ENCODE data around the gene VPS39. TPM values are rescaled to one million over a fixed set of nuclear protein-coding genes. Genes with fewer than 3 reads are reported as not detected.

Gene VPS39
- total and polyA plus RNA-seq, 9 donors = 30.3 to 61.5 (median 50.2) TPM

- WGBS, 3 donors = 65 to 66% (median 65%) methylated on average over 11 of the region's 11 CpGs
- DNase-seq = no peak
- intact Hi-C loops (cut with DNase I) = no loop called here
These were observed 74.1 kb downstream of the VPS39 start for GRCh38 chr15:42133886-42134502.

GRCh38 chr15:42133356-42133755 is 74.7 kb downstream of the VPS39 start:
- no peak overlapping the region for H3K4me3 ChIP-seq
- TF ChIP-seq EP300 (IDR thresholded peaks at IDR 0.05) (no peak), CTCF (IDR thresholded peaks at IDR 0.05) (no peak), POLR2A (IDR thresholded peaks at IDR 0.05) (no peak)
- H3K27me3 ChIP-seq = no peaks in the 10 kb centered on the region
- H3K4me1 ChIP-seq (ENCODE audit: insufficient read depth) = no peaks in the 10 kb centered on the region
- H3K27ac ChIP-seq = no peak overlapping the region
- H3K9me3 ChIP-seq = no peaks in the 10 kb centered on the region
- 71 to 85% (median 76%) methylated on average over 4 of the region's 4 CpGs for WGBS, 3 donors
- intact Hi-C loops (cut with DNase I) = no loop called here
- no peak for DNase-seq
- no peaks in the 10 kb centered on the region for H3K36me3 ChIP-seq

More at GRCh38 chr15:42133886-42134502, 74.1 kb downstream of the VPS39 start:
- Histone ChIP-seq H3K27ac (no peak overlapping the region), H3K4me3 (no peak overlapping the region), H3K36me3 (no peaks in the 10 kb centered on the region), H3K9me3 (no peaks in the 10 kb centered on the region), H3K4me1 (ENCODE audit: insufficient read depth) (no peaks in the 10 kb centered on the region), H3K27me3 (no peaks in the 10 kb centered on the region)
- TF ChIP-seq POLR2A (IDR thresholded peaks at IDR 0.05) = no peak
- TF ChIP-seq CTCF (IDR thresholded peaks at IDR 0.05) = no peak
- TF ChIP-seq EP300 (IDR thresholded peaks at IDR 0.05) = no peak

- H3K27ac ChIP-seq = no peak overlapping the region
- WGBS, 3 donors = 69 to 77% (median 70%) methylated on average over 9 of the region's 9 CpGs
- H3K36me3 ChIP-seq = no peaks in the 10 kb centered on the region
- TF ChIP-seq EP300 (IDR thresholded peaks at IDR 0.05) = no peak
- no peak for TF ChIP-seq POLR2A (IDR thresholded peaks at IDR 0.05)
- TF ChIP-seq CTCF (IDR thresholded peaks at IDR 0.05) = no peak
- no peaks in the 10 kb centered on the region for H3K27me3 ChIP-seq
- H3K9me3 ChIP-seq = no peaks in the 10 kb centered on the region
- intact Hi-C loops (cut with DNase I) = no loop called here
- DNase-seq = no peak
- H3K4me3 ChIP-seq = no peak overlapping the region
- no peaks in the 10 kb centered on the region for H3K4me1 ChIP-seq (ENCODE audit: insufficient read depth)
These were observed 76.0 kb downstream of the VPS39 start for GRCh38 chr15:42131826-42132806.

GRCh38 chr15:42131006-42131405 is 77.1 kb downstream of the VPS39 start:
- 85 to 97% (median 91%) methylated on average over 1 of the region's 1 CpG for WGBS, 3 donors
- H3K4me1 ChIP-seq (ENCODE audit: insufficient read depth) = no peaks in the 10 kb centered on the region
- H3K4me3 ChIP-seq = no peak overlapping the region
- no peak for TF ChIP-seq CTCF (IDR thresholded peaks at IDR 0.05)
- no peak for TF ChIP-seq EP300 (IDR thresholded peaks at IDR 0.05)
- no peaks in the 10 kb centered on the region for H3K9me3 ChIP-seq
- no peak for DNase-seq
- no peaks in the 10 kb centered on the region for H3K27me3 ChIP-seq
- intact Hi-C loops (cut with DNase I) = no loop called here
- H3K36me3 ChIP-seq = no peaks in the 10 kb centered on the region
- H3K27ac ChIP-seq = no peak overlapping the region

Data from ovary (tissue), 9 donors.